K562 (cell line): ENCODE results near the gene OR2AT4. TPM values are rescaled to one million over a fixed set of nuclear protein-coding genes. Genes with fewer than 3 reads are reported as not detected.

Source experiments
- ARID1B ChIP-seq: fragments of 450-650 bp; IDR thresholded peaks from 2 replicates; pipeline ENCODE4 v1.6.1; 2016; ENCODE audit warnings: antibody characterized with exemption, mild to moderate bottlenecking, inconsistent platforms
- BACH1 ChIP-seq: fragments of 200-800 bp; sonication (Bioruptor generic); IDR thresholded peaks from 2 replicates; pipeline ENCODE4 v1.6.1; 2016; ENCODE audit warnings: missing genetic modification characterization, missing compliant biosample characterization
- CBFA2T2 ChIP-seq: fragments of 450-650 bp; conservative IDR thresholded peaks from 2 replicates; pipeline ENCODE4 v1.6.1; 2017; ENCODE audit warnings: mild to moderate bottlenecking
- CEBPB ChIP-seq: fragments of 450-650 bp; IDR thresholded peaks from 2 replicates; pipeline ENCODE4 v1.6.1; 2016; ENCODE audit warnings: missing genetic modification characterization, missing compliant biosample characterization
- CREM ChIP-seq: IDR thresholded peaks from 2 replicates; pipeline ENCODE4 v1.6.1; 2014; ENCODE audit warnings: antibody characterized with exemption, low read depth
- DPF2 ChIP-seq: fragments of 450-650 bp; IDR thresholded peaks from 2 replicates; pipeline ENCODE4 v1.6.1; 2016
- EGR1 ChIP-seq: fragments of 450-650 bp; conservative IDR thresholded peaks from 2 replicates; pipeline ENCODE4 v1.6.1; 2017; ENCODE audit warnings: mild to moderate bottlenecking
- EP300 ChIP-seq: IDR thresholded peaks from 2 replicates; pipeline ENCODE4 v1.6.1; 2012; ENCODE audit warnings: low read length, improper control_type of control experiment
- GABPA ChIP-seq: fragments of 200-800 bp; sonication (Bioruptor generic); conservative IDR thresholded peaks from 2 replicates; pipeline ENCODE4 v1.6.1; 2016; ENCODE audit warnings: low read depth, missing genetic modification characterization, missing compliant biosample characterization
- HDAC1 ChIP-seq, 2 experiments: fragments of 450-650 bp; IDR thresholded peaks; 2 replicates each; pipeline ENCODE4 v1.6.1; 2016 to 2017; ENCODE audit warnings: inconsistent platforms in 1 of 2, mild to moderate bottlenecking in 1 of 2, moderate library complexity in 1 of 2
- KDM5B ChIP-seq: fragments of 200-600 bp; sonication (generic); IDR thresholded peaks from 2 replicates; pipeline ENCODE4 v1.6.1; 2012; ENCODE audit warnings: low read depth, mild to moderate bottlenecking, moderate library complexity, low read length, control low read depth, inconsistent platforms; ENCODE audit not compliant: insufficient replicate concordance
- MAFF ChIP-seq: IDR thresholded peaks from 2 replicates; pipeline ENCODE4 v1.6.1; 2012; ENCODE audit warnings: low read length, improper control_type of control experiment
- MAFK ChIP-seq: IDR thresholded peaks from 2 replicates; pipeline ENCODE4 v1.6.1; 2011; ENCODE audit warnings: low read length, improper control_type of control experiment
- NR2C1 ChIP-seq, 2 experiments: fragments of 450-650 bp; IDR thresholded peaks; 2 replicates each; pipeline ENCODE4 v1.6.1; 2017; ENCODE audit warnings: mild to moderate bottlenecking in 2 of 2, antibody characterized with exemption in 1 of 2, inconsistent platforms in 1 of 2, missing compliant biosample characterization in 1 of 2, missing genetic modification characterization in 1 of 2
- POLR2B ChIP-seq: fragments of 450-650 bp; IDR thresholded peaks from 2 replicates; pipeline ENCODE4 v1.6.1; 2018; ENCODE audit warnings: low read depth; ENCODE audit not compliant: partially characterized antibody
- PTRF ChIP-seq: fragments of 450-650 bp; IDR thresholded peaks from 2 replicates; pipeline ENCODE4 v1.6.1; 2016; ENCODE audit warnings: mild to moderate bottlenecking, missing genetic modification characterization, missing compliant biosample characterization
- RBBP5 ChIP-seq: fragments of 200-600 bp; sonication (generic); IDR thresholded peaks from 2 replicates; pipeline ENCODE4 v1.6.1; 2012; ENCODE audit warnings: borderline replicate concordance, mild to moderate bottlenecking, low read length, control low read depth, inconsistent platforms; ENCODE audit not compliant: insufficient read depth, poor library complexity, severe bottlenecking
- RCOR1 ChIP-seq, 2 experiments: IDR thresholded peaks; 2 replicates each; pipeline ENCODE4 v1.6.1; 2012; ENCODE audit warnings: low read depth in 2 of 2, low read length in 2 of 2, borderline replicate concordance in 1 of 2, improper control_type of control experiment in 1 of 2
- TAF1 ChIP-seq: IDR thresholded peaks from 2 replicates; pipeline ENCODE4 v1.6.1; 2011; ENCODE audit warnings: mild to moderate bottlenecking, low read length, moderate library complexity; ENCODE audit not compliant: insufficient read depth, control insufficient read depth, severe bottlenecking; ENCODE audit errors: extremely low read depth
- ZNF584 ChIP-seq: fragments of 200-800 bp; sonication (Bioruptor generic); IDR thresholded peaks from 2 replicates; pipeline ENCODE4 v1.6.1; 2016; ENCODE audit warnings: low read depth, mild to moderate bottlenecking, missing genetic modification characterization, missing compliant biosample characterization
- ZNF79 ChIP-seq: fragments of 250-450 bp; sonication (Bioruptor Pico); IDR thresholded peaks from 2 replicates; pipeline ENCODE4 v1.4.0; 2020; ENCODE audit warnings: low read depth, mild to moderate bottlenecking, moderate library complexity
- polyA plus RNA-seq, 8 experiments: library from polyadenylated mRNA; depleted of rRNA in 4 of 8; stranded (reverse) in 5 of 8; unstranded in 3 of 8; fragments of >200 nt; fragmentation: Nextera tagmentation in 2 of 8; fragmentation: Illumina TruSeq in 1 of 8; extraction: Ambion mirVana in 2 of 8; extraction: Trizol in 1 of 8; gene quantifications; 2 replicates each; pipeline versions ENCODE4 v1.2.1 to v1.2.3, GENCODE V29; 2011 to 2014; ENCODE audit warnings: inconsistent platforms in 1 of 8, missing spikeins in 1 of 8
- total RNA-seq, 7 experiments: library from RNA; depleted of rRNA in 6 of 7; stranded (reverse); fragments of >200 nt in 6 of 7; fragmentation: Illumina TruSeq in 2 of 7; extraction: Trizol in 2 of 7; gene quantifications; 2 replicates each; pipeline versions ENCODE4 v1.2.1 to v1.2.3, GENCODE V29; 2011 to 2021; ENCODE audit warnings: low replicate concordance in 1 of 7
- TF ChIP-seq, protein P1 (sequence below): conservative IDR thresholded peaks from 2 replicates; pipeline ENCODE4 v1.6.1; 2011; ENCODE audit warnings: low read depth, mild to moderate bottlenecking, low read length; ENCODE audit not compliant: control insufficient read depth
- TF ChIP-seq, protein P2 (sequence below): fragments of 450-650 bp; formaldehyde crosslinking; IDR thresholded peaks from 2 replicates; pipeline ENCODE4 v1.4.0; 2022; ENCODE audit warnings: mild to moderate bottlenecking, moderate library complexity
- TF ChIP-seq, protein P3 (sequence below): sonication (generic); formaldehyde crosslinking; IDR thresholded peaks from 2 replicates; pipeline ENCODE4 v1.8.0; 2022; ENCODE audit warnings: missing genetic modification reagents, mild to moderate bottlenecking, moderate library complexity, borderline replicate concordance
- TF ChIP-seq, protein P4 (sequence below), 2 experiments: fragments of 250-450 bp in 1 of 2; fragments of 450-650 bp in 1 of 2; sonication (Bioruptor Pico) in 1 of 2; IDR thresholded peaks; 2 replicates each; pipeline versions ENCODE4 v1.6.1 to v1.8.0; 2016 to 2021; ENCODE audit warnings: mild to moderate bottlenecking in 2 of 2, moderate library complexity in 2 of 2, missing compliant biosample characterization in 1 of 2, missing genetic modification characterization in 1 of 2

OR2AT4 gene
- total and polyA plus RNA-seq, 9 of the 15 experiments (the other 6 are each of a cell fraction or from before 2014, with no cell fraction given): 0.86 to 3.1 (median 2.0) TPM

- TF ChIP-seq RCOR1 (IDR thresholded peaks at IDR 0.05; ENCODE audit: borderline replicate concordance in 1 of 2, low read depth in 2 of 2, low read length in 2 of 2): peak; percentile 17 to 42; a peak in 1 of 4 replicates
- 0 out of 2 replicates have a peak, but pooled peaks have one; percentile 39 for TF ChIP-seq ZNF584 (CRISPR knock-in tag)
- TF ChIP-seq HDAC1 (IDR thresholded peaks at IDR 0.05): peak; percentile 31 to 80; a peak in 2 of 4 replicates
- peak; percentile 19; the same call in 1 of the 2 replicates for TF ChIP-seq BACH1 (tag)
- no peak for TF ChIP-seq CEBPB
- no peak for TF ChIP-seq PTRF
- TF ChIP-seq EP300: peak; percentile 74
- peak; percentile 39 for TF ChIP-seq TAF1
- TF ChIP-seq MAFF: peak; percentile 68
- peak; percentile 23 for TF ChIP-seq RBBP5
- no peak for TF ChIP-seq KDM5B
- TF ChIP-seq, protein P1, sequence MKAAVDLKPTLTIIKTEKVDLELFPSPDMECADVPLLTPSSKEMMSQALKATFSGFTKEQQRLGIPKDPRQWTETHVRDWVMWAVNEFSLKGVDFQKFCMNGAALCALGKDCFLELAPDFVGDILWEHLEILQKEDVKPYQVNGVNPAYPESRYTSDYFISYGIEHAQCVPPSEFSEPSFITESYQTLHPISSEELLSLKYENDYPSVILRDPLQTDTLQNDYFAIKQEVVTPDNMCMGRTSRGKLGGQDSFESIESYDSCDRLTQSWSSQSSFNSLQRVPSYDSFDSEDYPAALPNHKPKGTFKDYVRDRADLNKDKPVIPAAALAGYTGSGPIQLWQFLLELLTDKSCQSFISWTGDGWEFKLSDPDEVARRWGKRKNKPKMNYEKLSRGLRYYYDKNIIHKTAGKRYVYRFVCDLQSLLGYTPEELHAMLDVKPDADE: no peak
- TF ChIP-seq, protein P2, sequence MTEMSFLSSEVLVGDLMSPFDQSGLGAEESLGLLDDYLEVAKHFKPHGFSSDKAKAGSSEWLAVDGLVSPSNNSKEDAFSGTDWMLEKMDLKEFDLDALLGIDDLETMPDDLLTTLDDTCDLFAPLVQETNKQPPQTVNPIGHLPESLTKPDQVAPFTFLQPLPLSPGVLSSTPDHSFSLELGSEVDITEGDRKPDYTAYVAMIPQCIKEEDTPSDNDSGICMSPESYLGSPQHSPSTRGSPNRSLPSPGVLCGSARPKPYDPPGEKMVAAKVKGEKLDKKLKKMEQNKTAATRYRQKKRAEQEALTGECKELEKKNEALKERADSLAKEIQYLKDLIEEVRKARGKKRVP (CRISPR knock-in tag): 0 out of 2 replicates have a peak, but pooled peaks have one; percentile 5
- no peak for TF ChIP-seq ZNF79 (CRISPR knock-in tag)
- TF ChIP-seq, protein P3, sequence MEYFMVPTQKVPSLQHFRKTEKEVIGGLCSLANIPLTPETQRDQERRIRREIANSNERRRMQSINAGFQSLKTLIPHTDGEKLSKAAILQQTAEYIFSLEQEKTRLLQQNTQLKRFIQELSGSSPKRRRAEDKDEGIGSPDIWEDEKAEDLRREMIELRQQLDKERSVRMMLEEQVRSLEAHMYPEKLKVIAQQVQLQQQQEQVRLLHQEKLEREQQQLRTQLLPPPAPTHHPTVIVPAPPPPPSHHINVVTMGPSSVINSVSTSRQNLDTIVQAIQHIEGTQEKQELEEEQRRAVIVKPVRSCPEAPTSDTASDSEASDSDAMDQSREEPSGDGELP (CRISPR knock-in tag): peak; percentile 53; the same call in 1 of the 2 replicates
- TF ChIP-seq NR2C1 (IDR thresholded peaks at IDR 0.05): peak; percentile 77
- TF ChIP-seq NR2C1 (tag; IDR thresholded peaks at IDR 0.05): peak; percentile 84
- TF ChIP-seq ARID1B: peak; percentile 25; the same call in 1 of the 2 replicates
- TF ChIP-seq POLR2B: no peak
- TF ChIP-seq GABPA: peak; percentile 32; the same call in 1 of the 2 replicates
- TF ChIP-seq, protein P4, sequence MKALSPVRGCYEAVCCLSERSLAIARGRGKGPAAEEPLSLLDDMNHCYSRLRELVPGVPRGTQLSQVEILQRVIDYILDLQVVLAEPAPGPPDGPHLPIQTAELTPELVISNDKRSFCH (CRISPR knock-in tag; IDR thresholded peaks at IDR 0.05): no peak
- TF ChIP-seq, protein P4 (tag; IDR thresholded peaks at IDR 0.05): peak; percentile 18; the same call in 1 of the 2 replicates
- TF ChIP-seq CBFA2T2: peak; percentile 35; the same call in 1 of the 2 replicates
- peak; percentile 54 for TF ChIP-seq CREM
- peak; percentile 42; the same call in 1 of the 2 replicates for TF ChIP-seq DPF2
- TF ChIP-seq EGR1: peak; percentile 71
- TF ChIP-seq MAFK: peak; percentile 74
Measured at GRCh38 chr11:75105462-75105925, 8.8 kb upstream of the OR2AT4 start (continued).
